Choroid plexus epithelial cell (primary cell): ENCODE data around the gene MCCC1.

Experiments
- DNase-seq: peaks from one replicate; pipeline ENCODE4 v3.0.0-alpha.2; 2010; ENCODE audit warnings: low read depth
- H3K4me3 ChIP-seq: 2 replicates; pipeline ENCODE4 v1.5.1; 2011; ENCODE audit warnings: low read depth, mild to moderate bottlenecking, control low read depth, low read length, moderate library complexity
- TF ChIP-seq, protein P1 (sequence below): conservative IDR thresholded peaks from 2 replicates; pipeline ENCODE4 v1.5.1; 2011; ENCODE audit warnings: low read depth, mild to moderate bottlenecking, control low read depth, inconsistent platforms, low read length, moderate library complexity

The MCCC1 gene

DNA sequence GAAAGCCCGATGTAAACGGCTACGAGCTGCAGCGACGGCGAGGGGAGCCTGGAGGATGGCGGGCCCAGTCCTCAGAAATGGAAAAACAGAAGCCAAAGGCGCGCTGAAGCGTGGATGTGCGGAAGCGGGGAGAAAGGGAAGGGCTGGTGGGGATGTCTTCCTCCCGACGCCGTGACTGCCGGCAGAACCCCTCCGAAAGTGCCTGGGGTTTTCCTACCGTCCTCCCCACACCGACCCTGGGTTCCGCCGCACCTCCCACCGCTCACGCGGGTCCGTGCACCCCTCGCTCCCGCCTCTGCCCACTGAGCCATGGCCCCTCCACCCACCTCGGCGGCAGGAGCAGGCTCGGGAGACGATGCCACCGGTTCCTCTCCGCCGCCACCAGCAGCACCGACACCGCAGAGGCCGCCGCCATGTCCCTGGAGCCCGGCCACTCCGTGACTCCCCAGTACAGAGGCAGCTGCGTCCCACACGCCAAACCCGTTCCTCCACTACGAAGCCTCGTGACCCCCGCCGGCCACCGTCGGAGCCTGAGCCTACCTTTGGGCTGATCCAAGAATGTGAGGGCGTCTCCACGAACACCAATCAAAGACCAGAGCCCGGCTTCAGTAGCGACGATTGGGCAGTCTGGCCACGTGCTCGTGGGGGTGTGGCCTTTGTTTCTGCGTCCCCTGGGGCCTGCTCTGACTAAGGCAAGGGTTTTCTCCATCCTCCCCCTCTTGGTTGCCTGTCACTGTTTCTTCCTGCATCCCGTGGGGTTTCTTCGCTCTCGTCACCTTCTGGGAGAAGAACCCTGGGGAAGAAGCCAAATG lies at the start of gene MCCC1:
Gene MCCC1, minus strand, starts transcription at position 471 of the 812 bp plus-strand sequence. Its CDS starts 56 bp downstream, at position 415.
- peak; percentile 99 for DNase-seq
- H3K4me3 ChIP-seq: peak within 1 kb of the TSS; percentile 86
- TF ChIP-seq, protein P1, sequence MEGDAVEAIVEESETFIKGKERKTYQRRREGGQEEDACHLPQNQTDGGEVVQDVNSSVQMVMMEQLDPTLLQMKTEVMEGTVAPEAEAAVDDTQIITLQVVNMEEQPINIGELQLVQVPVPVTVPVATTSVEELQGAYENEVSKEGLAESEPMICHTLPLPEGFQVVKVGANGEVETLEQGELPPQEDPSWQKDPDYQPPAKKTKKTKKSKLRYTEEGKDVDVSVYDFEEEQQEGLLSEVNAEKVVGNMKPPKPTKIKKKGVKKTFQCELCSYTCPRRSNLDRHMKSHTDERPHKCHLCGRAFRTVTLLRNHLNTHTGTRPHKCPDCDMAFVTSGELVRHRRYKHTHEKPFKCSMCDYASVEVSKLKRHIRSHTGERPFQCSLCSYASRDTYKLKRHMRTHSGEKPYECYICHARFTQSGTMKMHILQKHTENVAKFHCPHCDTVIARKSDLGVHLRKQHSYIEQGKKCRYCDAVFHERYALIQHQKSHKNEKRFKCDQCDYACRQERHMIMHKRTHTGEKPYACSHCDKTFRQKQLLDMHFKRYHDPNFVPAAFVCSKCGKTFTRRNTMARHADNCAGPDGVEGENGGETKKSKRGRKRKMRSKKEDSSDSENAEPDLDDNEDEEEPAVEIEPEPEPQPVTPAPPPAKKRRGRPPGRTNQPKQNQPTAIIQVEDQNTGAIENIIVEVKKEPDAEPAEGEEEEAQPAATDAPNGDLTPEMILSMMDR: no peak

DNA sequence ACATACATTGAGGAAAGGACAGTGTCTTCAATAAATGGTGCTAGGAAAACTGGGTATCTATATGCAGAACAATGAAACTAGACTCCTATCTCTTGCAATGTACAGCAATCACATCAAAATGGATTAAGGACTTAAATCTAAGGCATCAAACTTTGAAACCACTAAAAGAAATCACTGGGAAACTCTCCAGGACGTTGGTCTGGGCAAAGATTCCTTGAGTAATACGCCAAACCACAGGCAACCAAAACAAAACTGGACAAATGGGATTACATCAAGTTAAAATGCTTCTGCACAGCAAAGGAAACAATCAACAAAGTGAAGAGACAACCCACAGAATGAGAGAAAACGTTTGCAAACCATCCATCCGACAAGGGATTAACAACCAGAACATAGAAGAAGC lies 48.8 kb upstream of the MCCC1 start:
- peak; percentile 71 for DNase-seq
- TF ChIP-seq, protein P1: no peak
- H3K4me3 ChIP-seq: no peak overlapping the region

DNA sequence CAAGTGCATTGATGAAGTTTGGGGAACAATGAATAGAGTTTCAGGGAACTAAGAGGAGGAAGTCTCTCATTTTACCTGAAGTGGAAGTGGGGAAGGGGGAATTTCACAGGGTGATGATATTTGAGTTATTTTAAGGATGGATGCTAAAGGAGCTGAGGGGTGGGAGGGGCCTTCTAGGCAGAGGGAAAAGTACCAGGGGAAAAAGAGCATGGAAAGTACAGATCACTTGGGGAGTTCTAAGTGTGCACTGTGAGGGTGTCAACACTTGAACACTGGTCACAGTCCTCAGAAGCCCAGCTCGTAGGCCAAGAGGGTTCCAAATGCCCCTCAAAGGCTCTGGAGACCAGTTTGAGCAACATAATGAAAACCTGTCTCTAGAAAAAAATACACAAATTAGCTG lies 45.1 kb upstream of the MCCC1 start:
- TF ChIP-seq, protein P1: no peak
- H3K4me3 ChIP-seq: no peak overlapping the region
- DNase-seq: no peak

DNA sequence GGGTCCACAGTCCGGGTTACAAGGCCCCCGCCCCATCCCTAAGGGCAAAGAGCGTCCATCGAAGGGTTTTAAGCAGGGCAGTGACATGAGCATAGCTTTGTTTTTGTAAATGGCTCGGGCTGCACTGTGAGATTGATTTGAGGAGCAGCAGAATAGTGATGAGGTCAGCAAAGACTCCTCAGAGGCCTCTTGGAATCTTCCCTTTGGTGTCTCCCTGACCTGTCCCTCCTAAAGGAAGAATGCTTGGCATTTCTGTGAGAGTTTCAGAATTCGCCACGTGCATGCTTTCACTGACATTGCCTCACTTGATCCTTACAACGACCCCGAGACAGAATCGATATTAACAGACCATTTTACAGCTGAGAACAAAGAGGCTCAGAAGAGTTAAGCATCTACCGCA lies 42.9 kb upstream of the MCCC1 start:
- DNase-seq: peak; percentile 53
- TF ChIP-seq, protein P1: no peak

DNA sequence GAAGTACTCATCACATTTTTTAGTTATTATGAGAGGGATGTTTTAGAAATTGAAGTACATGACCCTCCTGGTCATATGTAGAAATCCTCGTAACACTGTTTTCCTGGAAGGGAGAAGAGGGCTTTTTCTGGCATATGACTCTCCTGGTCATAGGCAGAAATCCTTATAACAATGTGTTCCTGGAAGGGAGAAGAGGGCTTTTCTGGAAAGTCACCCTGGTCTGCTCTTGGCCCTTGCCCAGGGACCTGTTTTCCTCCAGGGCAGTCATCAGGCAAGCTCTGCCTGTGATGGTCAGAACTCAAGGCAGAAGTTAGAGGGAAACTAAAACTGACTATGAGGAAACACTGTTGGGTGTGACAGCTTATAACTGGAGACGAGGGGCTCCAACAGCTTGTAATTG lies 35.5 kb upstream of the MCCC1 start:
- H3K4me3 ChIP-seq: no peak overlapping the region
- no peak for DNase-seq
- TF ChIP-seq, protein P1: no peak

More for the DNA sequence above, 42.9 kb upstream of the MCCC1 start:
- H3K4me3 ChIP-seq: no peak overlapping the region

DNA sequence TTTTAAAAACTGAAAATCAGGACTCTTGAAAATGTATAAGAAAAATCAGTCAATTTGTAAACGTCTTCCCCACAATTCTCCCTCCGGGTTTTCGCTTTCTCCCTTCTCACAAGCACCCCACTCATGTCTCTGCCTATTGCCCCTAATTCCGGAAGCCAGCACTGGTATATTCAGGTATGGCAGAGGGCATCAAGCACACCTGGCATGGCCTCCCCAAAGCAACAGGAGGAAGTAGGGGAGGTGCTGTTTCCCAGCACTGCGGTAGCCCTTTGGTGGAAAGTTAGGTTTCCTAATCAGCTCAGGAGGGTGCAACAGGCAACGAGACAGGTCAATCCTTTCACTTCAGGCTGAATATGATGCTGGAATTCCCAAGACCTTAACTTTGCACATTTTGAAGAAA lies 33.1 kb upstream of the MCCC1 start:
- TF ChIP-seq, protein P1: no peak
- DNase-seq: no peak
- no peak overlapping the region for H3K4me3 ChIP-seq

DNA sequence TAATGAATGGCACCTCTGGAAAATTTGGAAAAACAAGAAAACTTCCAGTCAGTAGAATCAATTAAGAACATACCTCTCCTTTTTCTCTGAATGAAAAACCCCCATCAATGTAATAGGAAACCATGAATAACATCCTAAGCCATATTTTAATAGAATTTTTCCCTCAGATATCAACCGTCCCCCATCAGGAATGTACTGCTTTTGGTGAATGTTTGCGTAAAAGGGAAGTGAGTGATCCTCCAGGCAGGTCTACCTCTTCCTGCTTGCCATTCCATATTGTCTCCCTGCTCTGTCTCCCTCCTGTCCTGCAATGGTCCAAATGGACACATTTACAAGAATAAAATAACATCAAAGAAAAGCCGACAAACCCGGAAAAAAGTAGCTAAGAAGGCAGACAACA lies 32.4 kb upstream of the MCCC1 start:
- H3K4me3 ChIP-seq: no peak overlapping the region
- TF ChIP-seq, protein P1: no peak
- DNase-seq: peak; percentile 75
